BJ (cell line): Measurements from ENCODE around the gene PATJ. TPM values are rescaled to one million over a fixed set of nuclear protein-coding genes. Genes with fewer than 3 reads are reported as not detected.
"Not testable (repeated sequence)": the region's sequence is repeated elsewhere in the genome, so short reads cannot be mapped to it uniquely, and the experiment has no call there.

Source experiments
- CTCF ChIA-PET: fragments of 350-600 bp; formaldehyde crosslinking; extraction: SDS; loops from one replicate; lab custom pipeline; 2021; ENCODE audit warnings: antibody characterized with exemption, inconsistent platforms; lab: Yijun Ruan, JAX
- POLR2A ChIA-PET: fragments of 300-600 bp; sonication (Branson Sonifier 250); formaldehyde crosslinking; extraction: SDS; loops from one replicate; lab custom pipeline; 2021; ENCODE audit warnings: antibody characterized with exemption; lab: Charles Lee
- DNase-seq: peaks from one replicate; pipeline ENCODE4 v3.0.0-alpha.2; 2011; ENCODE audit warnings: low read depth
- H3K27me3 ChIP-seq: 2 replicates; pipeline ENCODE4 v1.6.0; 2011; ENCODE audit warnings: low read length; ENCODE audit not compliant: control insufficient read depth, insufficient read depth
- H3K36me3 ChIP-seq: 2 replicates; pipeline ENCODE4 v1.5.1; 2011; ENCODE audit warnings: low read length; ENCODE audit not compliant: control insufficient read depth, insufficient read depth
- H3K4me3 ChIP-seq: 2 replicates; pipeline ENCODE4 v1.5.1; 2011; ENCODE audit warnings: low read depth, mild to moderate bottlenecking, control low read depth, low read length
- polyA plus RNA-seq: library from polyadenylated mRNA; depleted of rRNA; stranded (reverse); fragments of >200 nt; gene quantifications from 2 replicates; pipeline ENCODE4 v1.2.3, GENCODE V29; 2011
- TF ChIP-seq, protein P1 (sequence below): IDR thresholded peaks from 2 replicates; pipeline ENCODE4 v1.5.1; 2011; ENCODE audit warnings: low read depth, mild to moderate bottlenecking, control low read depth, inconsistent platforms, low read length, moderate library complexity; ENCODE audit not compliant: insufficient read depth

PATJ gene
- polyA plus RNA-seq, 1 experiment, result 3.0 TPM

DNA sequence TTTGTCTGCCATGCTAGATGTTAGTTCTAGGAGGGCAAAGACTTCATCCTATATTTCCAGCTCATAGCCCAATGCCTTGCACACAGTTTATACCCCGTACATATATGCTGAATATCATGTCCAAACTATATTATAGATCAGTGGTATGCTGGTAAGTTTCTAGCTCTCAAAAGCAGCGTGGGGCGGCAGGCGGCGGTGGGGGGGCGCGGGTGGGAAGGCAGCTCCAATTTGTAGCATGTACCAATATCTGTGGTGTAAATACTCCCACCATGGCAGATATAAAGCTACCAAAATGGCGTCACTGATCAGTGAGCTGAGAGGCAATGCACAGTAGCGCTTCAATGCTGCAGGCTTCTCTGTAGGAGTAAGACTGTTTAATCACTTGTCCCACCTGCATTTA lies 77.1 kb downstream of the PATJ start:
- Histone ChIP-seq H3K36me3 (no peaks in the 10 kb centered on the region), H3K27me3 (no peaks in the 10 kb centered on the region), H3K4me3 (no peak overlapping the region)
- no peak for DNase-seq
- CTCF ChIA-PET, result no interaction called here
- TF ChIP-seq, protein P1, sequence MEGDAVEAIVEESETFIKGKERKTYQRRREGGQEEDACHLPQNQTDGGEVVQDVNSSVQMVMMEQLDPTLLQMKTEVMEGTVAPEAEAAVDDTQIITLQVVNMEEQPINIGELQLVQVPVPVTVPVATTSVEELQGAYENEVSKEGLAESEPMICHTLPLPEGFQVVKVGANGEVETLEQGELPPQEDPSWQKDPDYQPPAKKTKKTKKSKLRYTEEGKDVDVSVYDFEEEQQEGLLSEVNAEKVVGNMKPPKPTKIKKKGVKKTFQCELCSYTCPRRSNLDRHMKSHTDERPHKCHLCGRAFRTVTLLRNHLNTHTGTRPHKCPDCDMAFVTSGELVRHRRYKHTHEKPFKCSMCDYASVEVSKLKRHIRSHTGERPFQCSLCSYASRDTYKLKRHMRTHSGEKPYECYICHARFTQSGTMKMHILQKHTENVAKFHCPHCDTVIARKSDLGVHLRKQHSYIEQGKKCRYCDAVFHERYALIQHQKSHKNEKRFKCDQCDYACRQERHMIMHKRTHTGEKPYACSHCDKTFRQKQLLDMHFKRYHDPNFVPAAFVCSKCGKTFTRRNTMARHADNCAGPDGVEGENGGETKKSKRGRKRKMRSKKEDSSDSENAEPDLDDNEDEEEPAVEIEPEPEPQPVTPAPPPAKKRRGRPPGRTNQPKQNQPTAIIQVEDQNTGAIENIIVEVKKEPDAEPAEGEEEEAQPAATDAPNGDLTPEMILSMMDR, result no peak
- POLR2A ChIA-PET, result no interaction called here

DNA sequence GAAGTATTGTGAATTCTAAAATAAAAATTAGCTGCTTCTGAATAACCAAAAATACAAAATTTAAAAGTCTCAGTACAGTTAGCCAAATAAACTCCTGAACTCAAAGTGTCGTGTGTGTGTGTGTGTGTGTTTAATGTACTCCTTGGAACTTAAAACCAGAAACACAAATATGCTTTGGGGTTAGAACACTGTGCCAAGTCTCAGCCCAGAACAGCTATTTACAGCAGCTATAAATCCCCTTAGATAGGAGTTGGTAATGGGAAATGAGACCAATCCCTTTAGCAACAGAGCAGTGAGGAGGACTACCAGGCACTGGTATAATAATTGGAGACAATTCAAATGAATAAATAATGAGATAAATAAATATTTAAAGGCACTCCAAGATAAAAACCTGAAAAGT lies 83.1 kb downstream of the PATJ start:
- ChIA-PET POLR2A (interaction anchor here (0.5 to 0.6 kb wide), 3 partner anchors 11 to 606 kb away, joined by 3 read pairs; no protein-coding TSS in a partner anchor), CTCF (no interaction called here)
- TF ChIP-seq, protein P1, result no peak
- Histone ChIP-seq H3K36me3 (no peaks in the 10 kb centered on the region; the same call in 1 of the 2 replicates), H3K4me3 (no peak overlapping the region), H3K27me3 (no peaks in the 10 kb centered on the region)
- peak; percentile 39 for DNase-seq

DNA sequence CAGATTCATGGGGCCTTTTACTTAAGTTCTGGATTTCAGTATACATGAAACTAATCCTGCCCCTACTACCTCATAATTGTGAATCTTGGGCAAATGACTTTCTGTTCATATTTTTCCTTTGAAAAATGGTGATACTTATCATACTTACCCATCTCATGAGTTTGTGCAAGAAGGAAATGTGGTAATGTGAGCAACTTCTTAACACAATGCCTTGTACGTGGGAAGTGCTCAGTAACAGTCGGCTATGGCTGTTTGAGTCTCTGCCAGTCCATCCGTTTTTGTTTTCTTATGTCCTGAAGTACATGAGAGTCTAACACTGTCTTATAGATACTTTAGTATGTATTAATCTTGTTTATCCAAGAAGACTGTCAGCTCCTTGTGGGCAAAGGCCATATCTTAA lies 86.5 kb downstream of the PATJ start:
- ChIA-PET POLR2A (no interaction called here), CTCF (interaction anchor here (0.7 kb wide), 1 partner anchor 969 kb away, joined by 3 read pairs; no protein-coding TSS in a partner anchor)
- TF ChIP-seq, protein P1, result no peak
- no peaks in the 10 kb centered on the region for H3K27me3 ChIP-seq
- no peaks in the 10 kb centered on the region; the same call in 1 of the 2 replicates for H3K36me3 ChIP-seq
- no peak overlapping the region for H3K4me3 ChIP-seq
- no peak for DNase-seq

DNA sequence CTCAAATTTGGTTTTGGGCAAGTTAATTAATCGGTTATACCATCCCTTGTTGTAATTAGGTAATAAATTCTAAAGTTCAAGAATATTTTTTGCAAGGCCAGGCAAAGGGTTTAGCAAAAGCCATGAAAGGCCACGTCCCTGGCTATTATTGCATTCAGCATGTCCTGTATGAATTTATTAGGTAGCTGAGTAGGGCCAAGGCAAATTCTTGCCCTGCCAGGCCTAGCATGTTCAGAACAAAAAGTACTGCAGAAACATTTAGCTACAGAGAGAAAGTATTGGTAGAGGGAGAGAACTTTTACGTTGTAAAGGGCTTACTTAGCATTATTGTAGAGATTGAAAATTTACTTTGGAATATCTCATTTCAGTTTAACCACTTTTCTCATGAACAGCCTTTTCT lies 94.4 kb downstream of the PATJ start:
- Histone ChIP-seq H3K4me3 (no peak overlapping the region), H3K27me3 (no peaks in the 10 kb centered on the region), H3K36me3 (no peaks in the 10 kb centered on the region)
- POLR2A ChIA-PET, result interaction anchor here (0.6 kb wide), 1 partner anchor 11 kb away, joined by 3 read pairs; no protein-coding TSS in a partner anchor
- DNase-seq, result no peak
- CTCF ChIA-PET, result no interaction called here
- TF ChIP-seq, protein P1, result no peak

DNA sequence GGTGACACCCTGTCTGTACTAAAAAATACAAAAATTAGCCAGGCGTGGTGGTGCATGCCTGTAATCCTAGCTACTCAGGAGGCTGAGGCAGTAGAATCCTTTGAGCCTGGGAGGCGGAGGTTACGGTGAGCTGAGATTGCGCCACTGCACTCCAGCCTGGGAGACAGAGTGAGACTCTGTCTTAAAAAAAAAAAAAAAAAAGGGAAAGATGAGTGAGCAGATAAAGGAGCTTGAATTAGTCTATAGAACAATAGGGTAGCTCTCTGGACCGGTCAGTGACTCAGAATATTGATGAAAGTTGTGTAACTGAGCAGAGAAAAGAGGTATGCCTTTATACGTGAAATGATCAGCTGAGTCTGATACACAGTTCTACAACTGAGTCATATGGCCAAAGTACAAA lies 95.3 kb downstream of the PATJ start:
- CTCF ChIA-PET, POLR2A ChIA-PET, H3K4me3 ChIP-seq, DNase-seq, H3K36me3 ChIP-seq, H3K27me3 ChIP-seq: not testable (repeated sequence)

DNA sequence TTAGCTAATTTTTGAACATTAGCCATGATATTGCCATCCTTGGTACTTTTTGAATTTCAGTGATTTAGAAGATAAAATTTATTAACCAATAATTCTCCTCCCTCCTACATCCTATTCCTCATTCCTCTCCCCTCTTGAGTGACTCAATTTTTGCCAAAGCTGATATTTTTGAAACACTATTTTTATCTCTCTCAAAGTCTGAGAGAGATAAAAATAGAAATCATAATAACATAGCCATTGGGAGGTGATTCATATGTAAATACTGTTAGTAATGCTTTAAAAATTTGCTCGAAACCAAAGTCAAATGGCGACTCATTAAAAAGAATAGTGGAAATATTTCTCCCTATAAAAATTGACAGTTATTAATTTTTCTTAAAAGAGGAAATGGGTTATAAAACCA lies 97.4 kb downstream of the PATJ start:
- Histone ChIP-seq H3K4me3 (no peak overlapping the region), H3K27me3 (no peaks in the 10 kb centered on the region), H3K36me3 (no peaks in the 10 kb centered on the region)
- peak; percentile 49 for DNase-seq
- ChIA-PET CTCF (no interaction called here), POLR2A (interaction anchor here (0.6 kb wide), 1 partner anchor 615 kb away, joined by 8 read pairs; no protein-coding TSS in a partner anchor)
- TF ChIP-seq, protein P1, result no peak
